ENCODE results near the gene CBX2.

The CBX2 gene

GRCh38 chr17:79801156-79802038, 23.4 kb downstream of the CBX2 start:
- DNase-seq, result no peak

- no peak for DNase-seq
Measured at GRCh38 chr17:79802039-79802735, 24.2 kb downstream of the CBX2 start.

- DNase-seq, result no peak
Measured at GRCh38 chr17:79802736-79803420, 24.9 kb downstream of the CBX2 start.

GRCh38 chr17:79803421-79803996, 25.6 kb downstream of the CBX2 start:
- no peak for DNase-seq

GRCh38 chr17:79803997-79804855, 26.3 kb downstream of the CBX2 start:
- DNase-seq, result peak; percentile 35

- DNase-seq, result no peak
Measured at GRCh38 chr17:79804856-79805696, 27.1 kb downstream of the CBX2 start.

GRCh38 chr17:79806446-79806760, 28.5 kb downstream of the CBX2 start:
- DNase-seq, result no peak

GRCh38 chr17:79806863-79807720, 29.1 kb downstream of the CBX2 start:
- no peak for DNase-seq

GRCh38 chr17:79808763-79809529, 31.0 kb downstream of the CBX2 start:
- no peak for DNase-seq

GRCh38 chr17:79809530-79810129, 31.7 kb downstream of the CBX2 start:
- DNase-seq, result no peak

GRCh38 chr17:79810130-79811010, 32.4 kb downstream of the CBX2 start:
- peak; percentile 76 for DNase-seq

- DNase-seq, result no peak
Measured at GRCh38 chr17:79811011-79811867, 33.3 kb downstream of the CBX2 start.

GRCh38 chr17:79811868-79812352, 34.0 kb downstream of the CBX2 start:
- no peak for DNase-seq

- no peak for DNase-seq
Measured at GRCh38 chr17:79812353-79813258, 34.7 kb downstream of the CBX2 start.

GRCh38 chr17:79813297-79814126, 35.6 kb downstream of the CBX2 start:
- no peak for DNase-seq
